DOHH2 (cell line): ENCODE data around the gene TAF6L.

Experiments used
- EZH2phosphoT487 ChIP-seq: fragments of 200-600 bp; sonication (generic); IDR thresholded peaks from 2 replicates; pipeline ENCODE4 v1.6.1; 2017; ENCODE audit warnings: borderline replicate concordance, mild to moderate bottlenecking, antibody characterized with exemption, low read length, moderate library complexity, mixed read lengths
- TF ChIP-seq, protein P1 (sequence below): fragments of 200-600 bp; sonication (generic); IDR thresholded peaks from one replicate; pipeline ENCODE4 v1.5.1; 2014; ENCODE audit warnings: antibody characterized with exemption, mild to moderate bottlenecking, low read depth, low read length; ENCODE audit not compliant: poor library complexity, severe bottlenecking

DNA sequence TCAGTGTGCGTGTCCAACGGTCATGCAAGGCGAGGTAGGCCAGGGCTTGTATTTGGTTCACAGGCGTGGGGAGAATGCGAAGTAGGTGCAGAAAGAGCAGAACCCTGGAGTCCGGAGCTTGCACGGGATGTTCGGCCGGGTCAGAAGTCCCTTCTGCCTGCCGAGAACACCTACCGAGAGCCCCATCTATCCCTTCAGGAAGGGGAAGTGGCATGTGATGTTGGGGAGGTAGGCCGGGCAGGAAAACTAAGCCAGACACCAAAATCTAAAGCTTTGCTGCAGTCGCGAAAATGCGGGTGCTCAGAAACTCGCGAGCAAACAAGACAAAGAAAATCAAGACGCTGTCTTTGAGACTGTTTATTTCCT lies 435 bp upstream of the TAF6L start:
- TF ChIP-seq, protein P1, sequence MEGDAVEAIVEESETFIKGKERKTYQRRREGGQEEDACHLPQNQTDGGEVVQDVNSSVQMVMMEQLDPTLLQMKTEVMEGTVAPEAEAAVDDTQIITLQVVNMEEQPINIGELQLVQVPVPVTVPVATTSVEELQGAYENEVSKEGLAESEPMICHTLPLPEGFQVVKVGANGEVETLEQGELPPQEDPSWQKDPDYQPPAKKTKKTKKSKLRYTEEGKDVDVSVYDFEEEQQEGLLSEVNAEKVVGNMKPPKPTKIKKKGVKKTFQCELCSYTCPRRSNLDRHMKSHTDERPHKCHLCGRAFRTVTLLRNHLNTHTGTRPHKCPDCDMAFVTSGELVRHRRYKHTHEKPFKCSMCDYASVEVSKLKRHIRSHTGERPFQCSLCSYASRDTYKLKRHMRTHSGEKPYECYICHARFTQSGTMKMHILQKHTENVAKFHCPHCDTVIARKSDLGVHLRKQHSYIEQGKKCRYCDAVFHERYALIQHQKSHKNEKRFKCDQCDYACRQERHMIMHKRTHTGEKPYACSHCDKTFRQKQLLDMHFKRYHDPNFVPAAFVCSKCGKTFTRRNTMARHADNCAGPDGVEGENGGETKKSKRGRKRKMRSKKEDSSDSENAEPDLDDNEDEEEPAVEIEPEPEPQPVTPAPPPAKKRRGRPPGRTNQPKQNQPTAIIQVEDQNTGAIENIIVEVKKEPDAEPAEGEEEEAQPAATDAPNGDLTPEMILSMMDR: no peak
- no peak for TF ChIP-seq EZH2phosphoT487
